HG02840 (cell line): Measurements from ENCODE around the gene OR10H4.
"Not testable (repeated sequence)": the region's sequence is repeated elsewhere in the genome, so short reads cannot be mapped to it uniquely, and the experiment has no call there.

Source experiments
- ATAC-seq: cut with Tn5 transposase; IDR thresholded peaks from one replicate; pipeline ENCODE4 v1.9.1; 2021; ENCODE audit warnings: mild to moderate bottlenecking, moderate library complexity, moderate number of reproducible peaks; ENCODE audit not compliant: unreplicated experiment, low FRiP score

Gene OR10H4

GRCh38 chr19:15936950-15937349, 11.9 kb upstream of the OR10H4 start:
- no peak for ATAC-seq

DNA sequence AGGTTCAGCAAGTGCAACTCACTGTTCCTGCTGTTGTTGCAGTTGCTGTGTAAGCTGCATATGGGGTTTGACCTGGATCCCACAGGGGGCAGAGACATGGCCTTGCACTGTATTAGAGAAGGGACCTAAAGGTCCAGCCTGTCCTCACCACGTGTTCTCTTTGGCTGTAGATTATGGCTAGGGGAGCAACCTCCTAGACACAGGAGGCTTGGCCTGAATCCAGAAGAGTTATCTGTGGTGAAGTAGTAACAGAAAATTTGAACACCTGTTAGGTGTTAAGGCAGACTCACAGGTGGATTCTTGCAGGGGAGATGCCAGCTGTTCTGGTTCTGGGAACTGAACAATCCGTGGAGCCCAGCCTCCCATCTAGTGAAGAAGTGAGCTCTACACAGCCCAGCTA, 11.0 kb upstream of the OR10H4 start:
- ATAC-seq = no peak

DNA sequence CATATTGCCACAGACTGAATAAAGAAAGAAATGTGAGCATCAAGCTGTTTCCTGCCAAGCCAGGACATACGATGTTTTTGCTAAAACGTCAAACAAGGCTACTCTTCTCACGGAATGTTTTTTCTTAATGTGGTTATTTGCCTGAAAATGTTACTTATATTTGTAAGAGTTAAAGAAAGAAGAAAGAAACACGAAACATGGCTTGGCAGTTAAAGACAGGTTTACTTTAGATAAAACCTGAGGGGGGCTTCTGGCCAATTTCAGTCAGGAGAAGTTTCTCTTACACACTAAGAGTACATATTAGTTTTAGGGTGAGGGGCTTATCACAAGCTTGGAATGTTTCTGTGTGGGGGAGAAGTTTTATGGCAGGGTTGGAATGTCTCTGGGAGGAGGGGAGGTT, 4.4 kb upstream of the OR10H4 start:
- no peak for ATAC-seq

DNA sequence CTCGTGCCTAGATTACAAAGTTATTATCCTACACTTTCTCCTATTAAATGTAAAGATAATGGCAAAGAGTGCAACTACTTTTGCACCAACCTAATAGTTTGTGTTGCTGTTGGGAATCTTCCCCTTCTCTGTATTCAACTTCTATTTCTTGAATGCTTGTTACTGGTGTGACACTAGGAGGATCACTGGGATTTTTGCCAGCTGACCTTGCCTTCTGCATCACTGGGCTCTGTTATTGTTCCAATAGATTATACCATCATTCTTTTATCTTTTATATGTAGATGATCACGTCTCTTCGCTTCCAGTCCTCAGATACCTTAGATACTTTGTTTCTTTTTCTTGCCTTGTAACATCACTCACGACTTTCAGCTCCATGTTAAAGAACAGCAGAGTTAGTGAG, 3.5 kb upstream of the OR10H4 start:
- no peak for ATAC-seq

DNA sequence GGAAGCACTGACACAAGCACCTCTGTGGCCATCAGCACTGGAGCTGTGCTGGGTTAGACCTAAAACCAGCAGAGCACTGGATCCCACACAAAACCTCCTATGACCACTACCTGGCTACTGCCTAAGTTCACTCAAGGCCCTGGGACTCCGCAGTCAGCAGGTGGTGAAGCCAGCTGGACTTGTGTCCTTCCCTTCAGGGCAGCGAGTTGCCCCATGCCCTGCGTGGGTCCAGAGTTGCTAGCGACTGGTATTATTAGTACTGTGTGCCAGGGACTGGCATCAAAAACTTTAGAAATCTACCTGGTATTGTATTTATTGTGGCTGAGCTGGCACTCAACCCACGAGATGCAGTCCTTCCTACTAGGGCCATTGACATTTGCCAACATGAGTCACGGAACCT, 6.0 kb downstream of the OR10H4 start:
- ATAC-seq = no peak

GRCh38 chr19:15962319-15962718, 13.5 kb downstream of the OR10H4 start:
- no peak for ATAC-seq

GRCh38 chr19:15964231-15964630, 15.4 kb downstream of the OR10H4 start:
- no peak for ATAC-seq

DNA sequence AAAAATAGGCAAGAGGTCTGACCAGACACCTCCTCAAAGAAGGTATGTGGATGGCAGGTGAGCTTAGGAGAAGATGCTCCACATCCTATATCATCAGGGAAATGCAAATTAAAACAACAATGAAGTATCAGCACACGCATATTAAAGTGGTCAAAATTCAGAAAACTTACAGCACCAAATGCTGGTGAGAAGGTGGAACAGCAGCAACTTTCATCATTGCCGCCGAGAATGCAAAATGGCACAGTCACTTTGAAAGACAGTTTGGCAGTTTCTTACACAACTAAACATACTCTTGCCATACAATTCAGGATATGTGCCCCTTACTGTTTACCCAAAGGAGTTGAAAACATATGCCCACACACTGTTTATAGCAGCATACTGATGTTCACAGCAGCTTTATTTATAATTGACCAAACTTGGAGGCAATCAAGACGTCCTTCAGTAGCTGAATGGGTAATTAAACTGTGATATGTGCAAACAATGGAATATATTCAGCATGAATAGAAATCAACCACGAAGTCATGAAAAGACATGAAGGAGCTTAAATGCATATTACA, 22.5 kb downstream of the OR10H4 start:
- no peak for ATAC-seq

DNA sequence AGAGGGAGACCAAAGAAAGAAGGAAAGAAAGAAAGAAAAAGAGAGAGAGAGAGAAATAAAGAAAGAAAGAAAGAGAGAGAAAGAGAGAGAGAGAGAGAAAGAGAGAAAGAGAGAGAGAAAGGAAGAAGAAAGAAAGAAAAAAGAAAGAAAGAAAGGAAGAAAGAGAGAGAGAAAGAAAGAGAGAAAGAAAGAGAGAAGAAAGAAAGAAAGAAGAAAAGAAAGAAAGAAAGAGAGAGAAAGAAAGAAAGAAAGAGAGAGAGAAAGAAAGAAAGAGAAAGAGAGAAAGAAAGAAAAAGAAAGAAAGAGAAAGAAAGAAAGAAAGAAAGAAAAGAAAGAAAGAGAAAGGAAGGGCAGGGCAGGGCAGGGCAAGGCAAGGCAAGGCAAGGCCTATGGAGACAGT, 23.2 kb downstream of the OR10H4 start:
- not testable (repeated sequence) for ATAC-seq

- no peak for ATAC-seq
These were observed 26.0 kb downstream of the OR10H4 start for GRCh38 chr19:15974856-15975255.

GRCh38 chr19:15976836-15977689, 28.3 kb downstream of the OR10H4 start:
- ATAC-seq = no peak

GRCh38 chr19:15977690-15978089, 28.9 kb downstream of the OR10H4 start:
- no peak for ATAC-seq

GRCh38 chr19:15979293-15979692, 30.5 kb downstream of the OR10H4 start:
- ATAC-seq = no peak

GRCh38 chr19:15985831-15986230, 37.0 kb downstream of the OR10H4 start:
- ATAC-seq = not testable (repeated sequence)

DNA sequence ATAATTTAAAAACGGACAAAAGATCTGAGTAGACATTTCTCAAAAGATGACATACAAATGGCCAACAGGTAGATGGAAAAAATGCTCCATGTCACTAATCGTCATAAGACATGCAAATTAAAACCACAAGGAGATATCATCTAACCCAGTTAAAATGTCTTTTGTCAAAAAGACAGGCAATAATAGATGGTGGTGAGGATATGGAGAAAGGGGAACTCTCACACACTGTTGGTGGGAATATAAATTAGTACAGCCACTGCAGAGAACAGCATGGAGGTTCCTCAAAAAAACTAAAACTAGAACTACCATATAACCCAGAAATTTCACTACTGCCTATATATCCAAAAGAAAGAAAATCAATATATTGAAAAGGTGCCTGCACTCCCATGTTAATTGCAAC, 37.9 kb downstream of the OR10H4 start:
- ATAC-seq = no peak

GRCh38 chr19:15989889-15990288, 41.1 kb downstream of the OR10H4 start:
- no peak for ATAC-seq

GRCh38 chr19:15991602-15992001, 42.8 kb downstream of the OR10H4 start:
- no peak for ATAC-seq

DNA sequence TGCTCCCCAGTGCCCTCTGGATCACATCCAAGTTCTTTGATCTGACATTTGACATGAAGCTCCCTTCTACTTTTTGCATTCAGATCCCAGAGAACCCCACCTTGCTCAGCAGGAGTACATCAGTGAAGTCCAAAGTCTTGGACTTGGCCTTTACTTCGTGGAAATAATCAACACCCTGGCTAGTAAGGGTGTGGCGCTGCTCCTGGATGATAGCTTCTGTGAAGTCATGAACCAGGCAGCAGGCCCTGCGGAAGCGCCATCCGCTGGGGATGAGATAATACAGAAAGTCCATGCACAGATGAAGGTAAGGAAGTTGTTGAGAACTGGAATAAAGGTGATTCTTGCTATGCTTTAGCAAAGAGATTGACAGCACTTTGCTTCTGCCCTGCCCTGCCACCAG, 43.2 kb downstream of the OR10H4 start:
- no peak for ATAC-seq

DNA sequence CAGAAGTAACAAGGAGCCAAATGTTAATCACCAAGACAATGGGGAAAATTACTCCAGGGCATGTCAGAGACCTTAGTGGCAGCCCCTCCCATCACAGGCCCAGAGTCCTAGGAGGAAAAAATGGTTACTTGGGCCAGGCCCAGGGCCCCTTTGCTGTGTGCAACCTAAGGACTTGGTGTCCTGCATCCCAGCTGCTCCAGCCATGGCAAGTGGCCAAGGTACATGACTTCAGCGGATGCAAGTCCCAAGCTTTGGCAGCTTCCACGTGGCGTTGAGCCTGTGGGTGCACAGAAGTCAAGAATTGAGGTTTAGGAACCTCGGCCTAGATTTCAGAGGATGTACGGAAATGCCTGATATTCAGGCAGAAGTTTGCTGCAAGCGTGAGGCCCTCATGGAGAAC, 46.7 kb downstream of the OR10H4 start:
- no peak for ATAC-seq

GRCh38 chr19:15998166-15998565, 49.4 kb downstream of the OR10H4 start:
- ATAC-seq = no peak
